GM23338 (cell line): ENCODE data around the gene TTC14. TPM values are rescaled to one million over a fixed set of nuclear protein-coding genes. Genes with fewer than 3 reads are reported as not detected.
A peak's percentile ranks its signal among the peaks of the same experiment; 100 is the strongest.

Source experiments
- ATAC-seq: fragments of 200-7000 bp; cut with Tn5 transposase; 3 replicates; pipeline ENCODE4 v1.9.1; 2020
- DNase-seq: peaks from one replicate; pipeline ENCODE4 v3.0.0-alpha.2; 2015; ENCODE audit warnings: low spot score
- H2AFZ ChIP-seq: fragments of 200-600 bp; sonication (generic); 2 replicates; pipeline ENCODE4 v1.8.0; 2016; ENCODE audit warnings: antibody characterized with exemption, mild to moderate bottlenecking, moderate library complexity
- H3F3A ChIP-seq: fragments of 200-600 bp; sonication (generic); replicated peaks from 2 replicates; pipeline ENCODE4 v1.8.0; 2017; ENCODE audit warnings: antibody characterized with exemption, mixed run types, low read depth
- H3K27ac ChIP-seq: fragments of 200-600 bp; sonication (generic); 2 replicates; pipeline ENCODE4 v1.6.1; 2016; ENCODE audit warnings: low read depth
- H3K27me3 ChIP-seq: fragments of 200-600 bp; sonication (generic); 2 replicates; pipeline ENCODE4 v1.8.0; 2016; ENCODE audit warnings: mild to moderate bottlenecking, mixed run types, moderate library complexity; ENCODE audit not compliant: insufficient read depth
- H3K36me3 ChIP-seq: fragments of 200-600 bp; sonication (generic); 2 replicates; pipeline ENCODE4 v1.8.0; 2016; ENCODE audit warnings: mild to moderate bottlenecking; ENCODE audit not compliant: insufficient read depth
- H3K4me1 ChIP-seq: fragments of 200-600 bp; sonication (generic); 2 replicates; pipeline ENCODE4 v1.8.0; 2016; ENCODE audit warnings: mild to moderate bottlenecking, moderate library complexity; ENCODE audit not compliant: insufficient read depth
- H3K4me2 ChIP-seq: fragments of 200-600 bp; sonication (generic); 2 replicates; pipeline ENCODE4 v1.7.1; 2017; ENCODE audit warnings: mixed run types
- H3K4me3 ChIP-seq: fragments of 200-600 bp; sonication (generic); 2 replicates; pipeline ENCODE4 v1.6.1; 2016; ENCODE audit warnings: mixed run types
- H3K79me2 ChIP-seq: fragments of 200-600 bp; sonication (generic); replicated peaks from 2 replicates; pipeline ENCODE4 v1.8.0; 2017; ENCODE audit warnings: mild to moderate bottlenecking; ENCODE audit not compliant: insufficient read depth
- H3K9me2 ChIP-seq: fragments of 200-600 bp; sonication (generic); 2 replicates; pipeline ENCODE4 v1.8.0; 2017; ENCODE audit not compliant: insufficient read depth
- H4K20me1 ChIP-seq: fragments of 200-600 bp; sonication (generic); replicated peaks from 2 replicates; pipeline ENCODE4 v1.8.0; 2017; ENCODE audit warnings: mild to moderate bottlenecking; ENCODE audit not compliant: insufficient read depth
- H3K27ac Mint-ChIP-seq: 2 replicates; pipeline ENCODE4 v1.8.0; 2020; ENCODE audit warnings: inconsistent platforms, mild to moderate bottlenecking, moderate library complexity, mixed read lengths
- H3K27me3 Mint-ChIP-seq: 3 replicates; pipeline ENCODE4 v1.8.0; 2022; ENCODE audit warnings: low read depth, mild to moderate bottlenecking, moderate library complexity, mixed read lengths, inconsistent platforms; ENCODE audit not compliant: insufficient read depth, poor library complexity
- H3K36me3 Mint-ChIP-seq: 3 replicates; pipeline ENCODE4 v1.8.0; 2021; ENCODE audit warnings: low read depth, mild to moderate bottlenecking, inconsistent platforms, moderate library complexity, mixed read lengths
- H3K4me1 Mint-ChIP-seq: 3 replicates; pipeline ENCODE4 v1.8.0; 2020; ENCODE audit warnings: mild to moderate bottlenecking, inconsistent platforms, mixed read lengths
- H3K4me3 Mint-ChIP-seq: 3 replicates; pipeline ENCODE4 v1.8.0; 2021; ENCODE audit warnings: moderate library complexity, mild to moderate bottlenecking, inconsistent platforms, mixed read lengths
- H3K9me3 Mint-ChIP-seq: 3 replicates; pipeline ENCODE4 v1.8.0; 2020; ENCODE audit warnings: moderate library complexity, mild to moderate bottlenecking, inconsistent platforms, mixed read lengths
- CTCF ChIP-seq, 2 experiments: fragments of 200-600 bp in 1 of 2; sonication (generic) in 1 of 2; conservative IDR thresholded peaks; 2 replicates each; pipeline versions ENCODE4 v1.5.1 to v1.6.1; 2016 to 2017; ENCODE audit warnings: antibody characterized with exemption in 2 of 2, low read depth in 2 of 2, mild to moderate bottlenecking in 2 of 2, moderate library complexity in 1 of 2
- ETS1 ChIP-seq: IDR thresholded peaks from 2 replicates; pipeline ENCODE4 v1.6.1; 2016; ENCODE audit warnings: antibody characterized with exemption
- POLR2AphosphoS5 ChIP-seq: IDR thresholded peaks from 2 replicates; pipeline ENCODE4 v1.6.1; 2016; ENCODE audit warnings: antibody characterized with exemption, low read depth
- STAT1 ChIP-seq: IDR thresholded peaks from one replicate; pipeline ENCODE4 v1.6.1; 2016; ENCODE audit warnings: antibody characterized with exemption; ENCODE audit not compliant: unreplicated experiment
- ZNF114 ChIP-seq: fragments of 250-450 bp; sonication (Bioruptor Pico); IDR thresholded peaks from 2 replicates; pipeline ENCODE4 v1.5.0; 2020; ENCODE audit warnings: mild to moderate bottlenecking, moderate library complexity
- ZNF462 ChIP-seq: fragments of 250-450 bp; sonication (Bioruptor Pico); IDR thresholded peaks from 2 replicates; pipeline ENCODE4 v1.5.0; 2020; ENCODE audit warnings: mild to moderate bottlenecking, moderate library complexity
- polyA plus RNA-seq: library from polyadenylated mRNA; unstranded; fragments of >200 nt; fragmentation: Nextera tagmentation; extraction: Ambion mirVana; gene quantifications from 2 replicates; pipeline ENCODE4 v1.2.1, GENCODE V29; 2016
- small RNA-seq: library from RNA; depleted of rRNA; stranded (forward); fragments of <200 nt; gene quantifications from one replicate; pipeline ENCODE3, GENCODE V24; 2014; ENCODE audit warnings: low replicate concordance
- total RNA-seq: library from RNA; depleted of rRNA; stranded (reverse); fragments of >200 nt; shearing (Covaris generic); gene quantifications from 2 replicates; pipeline ENCODE4 v1.2.3, GENCODE V29; 2014; rRNA removed

The TTC14 gene
- total and polyA plus RNA-seq, 2 experiments from 2014 or later: 20.0 to 22.1 TPM

DNA sequence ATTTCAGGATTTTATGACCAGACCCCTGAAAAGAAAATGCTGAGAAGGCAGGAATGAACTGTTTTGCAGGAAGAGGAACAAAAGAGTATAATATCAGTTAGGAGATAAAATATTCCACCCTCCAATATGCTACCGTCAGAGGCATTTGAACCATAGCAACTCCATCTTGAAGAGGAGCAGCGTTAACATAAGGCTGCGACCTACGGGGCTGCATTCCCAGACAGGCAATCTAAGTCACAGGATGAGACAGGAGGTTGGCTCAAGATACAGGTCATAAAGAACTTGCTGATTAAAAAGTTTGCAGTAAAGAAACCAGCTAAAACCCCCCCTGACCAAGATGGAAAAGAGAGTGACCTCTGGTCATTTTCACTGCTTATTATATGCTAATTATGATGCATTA, 54.4 kb downstream of the TTC14 start (continued):
- TF ChIP-seq ZNF462 (CRISPR knock-in tag) (no peak), ZNF114 (CRISPR knock-in tag) (no peak), STAT1 (no peak), ETS1 (no peak), POLR2AphosphoS5 (no peak)

- no peak overlapping the region for H2AFZ ChIP-seq
- Mint-ChIP-seq H3K9me3 (no peaks in the 10 kb centered on the region), H3K27ac (no peak overlapping the region), H3K4me3 (no peak overlapping the region), H3K4me1 (peaks cover 25% of the 10 kb centered on the region), H3K36me3 (no peaks in the 10 kb centered on the region), H3K27me3 (no peaks in the 10 kb centered on the region)
- ATAC-seq (peak; percentile 52; the same call in 2 of the 3 replicates), DNase-seq (no peak)
- no peak overlapping the region for H3K4me3 ChIP-seq
- H3K9me2 ChIP-seq: no peaks in the 10 kb centered on the region
- no peak overlapping the region for H3K27ac ChIP-seq
- H3K36me3 ChIP-seq: no peaks in the 10 kb centered on the region
- no peak overlapping the region for H3K4me2 ChIP-seq
- no peak for TF ChIP-seq CTCF (conservative IDR thresholded peaks at IDR 0.05; ENCODE audit: low read depth in 2 of 2)
- no peaks in the 10 kb centered on the region for H3K27me3 ChIP-seq
- H3F3A ChIP-seq: no peaks in the 10 kb centered on the region
- no peaks in the 10 kb centered on the region for H4K20me1 ChIP-seq
- H3K4me1 ChIP-seq: peaks cover 24% of the 10 kb centered on the region
- no peaks in the 10 kb centered on the region for H3K79me2 ChIP-seq
These were observed 55.1 kb downstream of the TTC14 start for GRCh38 chr3:180657094-180657493.

Small RNA genes within 50 kb of the gene (small RNA-seq; reads per million reads assigned to genes)
- gene AC068298.1 (not detected), gene RNU6-486P (not detected)

Other genes with a start within 250 kb of the TTC14 start
- 0.52 TPM in 1 of 2 replicates, not detected in the other for gene CCDC39, start 77.3 kb downstream of the TTC14 start, total RNA-seq
- 1.6 and 2.6 TPM in 2 replicates for gene CCDC39, start 77.3 kb downstream of the TTC14 start, polyA plus RNA-seq